Mammary epithelial cell (primary cell): Measurements from ENCODE around the gene LMNTD1.

Experiments used
- CTCF ChIP-seq, 2 donors: IDR thresholded peaks in 1 of 2; conservative IDR thresholded peaks in 1 of 2; 2 replicates each; pipeline ENCODE4 v1.5.1; 2011 to 2012; ENCODE audit warnings: inconsistent platforms in 2 of 2, low read length in 2 of 2, mild to moderate bottlenecking in 2 of 2, control low read depth in 1 of 2, low read depth in 1 of 2; ENCODE audit not compliant: insufficient read depth in 1 of 2; ENCODE audit errors: extremely low read depth in 1 of 2
- EZH2 ChIP-seq: IDR thresholded peaks from 2 replicates; pipeline ENCODE4 v1.6.1; 2012; ENCODE audit warnings: low read length, inconsistent platforms, borderline replicate concordance

DNA sequence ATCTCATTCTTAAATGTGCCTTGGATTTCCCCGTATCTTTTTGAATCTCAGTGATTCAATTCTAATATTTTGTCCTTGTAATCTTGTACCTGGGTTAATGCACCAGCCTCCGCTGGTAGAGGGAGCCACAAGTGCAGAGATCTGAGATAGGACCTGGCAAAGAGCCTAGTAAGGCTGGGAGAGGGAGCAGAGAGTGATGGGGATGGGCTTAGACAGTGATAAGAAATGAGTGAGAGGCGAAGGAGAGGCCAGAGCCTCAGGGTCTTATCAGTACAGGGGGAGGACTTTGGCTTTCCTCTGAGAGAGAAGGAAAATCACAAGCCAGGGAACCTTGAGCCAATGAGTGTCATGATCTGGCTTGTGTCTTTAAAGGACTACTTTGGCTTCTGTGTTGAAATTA is 30.5 kb upstream of the LMNTD1 start:
- TF ChIP-seq CTCF (conservative IDR thresholded peaks at IDR 0.05 in 1 of 2, IDR thresholded peaks at IDR 0.05 in 1 of 2; ENCODE audit: extremely low read depth in 1 of 2, insufficient read depth in 1 of 2, low read depth in 1 of 2, low read length in 2 of 2) (peak in 1 of 2 donors; percentile 50), EZH2 (no peak)
